ENCODE measurements around the gene RBM28. TPM values are rescaled to one million over a fixed set of nuclear protein-coding genes. Genes with fewer than 3 reads are reported as not detected.

RBM28 gene
- total and polyA plus RNA-seq, 2 of the 8 experiments (the other 6 are each of a cell fraction or from before 2014, with no cell fraction given) = 12.8 to 65.3 TPM

DNA sequence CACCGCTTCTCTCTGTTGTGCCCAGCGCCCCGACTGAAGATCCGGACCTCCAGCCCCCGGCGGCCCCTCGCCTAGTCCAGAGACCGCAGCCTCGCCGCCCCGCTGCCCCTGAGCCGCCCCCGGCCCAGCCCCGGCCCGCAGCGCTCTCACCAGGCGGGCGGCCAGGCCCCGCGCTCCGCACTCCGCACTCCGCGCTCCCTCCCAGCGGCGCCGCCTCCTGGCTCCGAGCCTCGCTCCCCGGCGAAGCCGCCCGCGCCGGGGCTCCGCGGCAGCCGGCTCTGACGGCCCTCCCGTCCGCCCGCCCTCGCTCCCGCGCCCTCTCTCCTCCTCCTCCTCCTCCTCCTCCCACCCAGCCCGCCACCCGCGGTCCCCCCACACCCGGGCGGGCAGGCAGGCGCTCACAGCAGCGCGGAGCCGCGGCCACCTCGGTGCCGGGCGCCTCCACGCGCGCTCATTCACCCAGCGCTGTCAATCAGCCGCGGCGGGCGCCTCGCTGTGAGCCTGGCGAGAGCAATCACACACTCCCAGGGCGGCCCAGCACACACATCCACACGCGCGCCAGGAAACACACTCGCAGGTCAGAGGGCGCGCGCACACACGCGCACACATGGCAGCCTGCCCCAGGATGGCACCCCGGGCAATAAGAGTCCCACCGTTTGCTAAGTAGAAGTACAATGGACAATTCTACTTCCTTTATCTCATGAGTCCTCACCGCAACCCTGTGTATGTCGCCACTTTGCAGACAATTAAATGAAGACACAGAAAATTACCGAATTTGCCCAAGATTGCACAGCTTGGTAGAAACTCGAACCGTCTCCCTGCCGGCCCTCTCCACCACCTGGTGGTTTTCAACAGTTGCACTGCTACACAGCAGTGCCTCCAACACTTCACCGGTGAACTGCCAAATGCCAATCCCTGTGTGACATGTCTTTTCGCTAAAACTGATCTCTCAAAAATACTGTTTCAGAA lies 18.0 kb upstream of the RBM28 start, which contains the start of gene PRRT4:
PRRT4 (minus strand) TSS at position 280 of the 969 bp plus-strand sequence.
- no peak within 1 kb of the TSS for H3K27ac ChIP-seq (ENCODE audit: low read depth, low read length)
- CTCF ChIA-PET (ENCODE audit: partially characterized antibody) = interaction anchor here (0.6 to 11.5 kb wide), 9 partner anchors 9 to 676 kb away, joined by 3 to 274 read pairs (median 5); no protein-coding TSS in a partner anchor
- H3K4me2 ChIP-seq (ENCODE audit: insufficient read depth in 1 of 2, low read depth in 2 of 2, low read length in 2 of 2) = peak within 1 kb of the TSS; percentile 74 to 97
- DNase-seq (ENCODE audit: low read depth in 1 of 2, low spot score in 2 of 2) (peak in 1 of 2 experiments; percentile 73), FAIRE-seq (peak; percentile 7)
- peaks cover 8% of the 10 kb centered on the region; the same call in 1 of the 2 replicates for H3K23me2 ChIP-seq (ENCODE audit: low read depth, low read length)
- peaks cover 28 to 70% (median 57%) of the 10 kb centered on the region in 4 experiments for H3K27me3 ChIP-seq (replicated peaks in 1 of 4; ENCODE audit: control insufficient read depth in 3 of 4, extremely low read depth in 1 of 4, insufficient read depth in 3 of 4, low read length in 3 of 4)
- peak within 1 kb of the TSS; percentile 64 for H4K5ac ChIP-seq (ENCODE audit: insufficient read length, low read depth, low read length)
- H3K4me3 ChIP-seq (ENCODE audit: extremely low read depth in 1 of 4, insufficient read depth in 2 of 4, low read depth in 3 of 4, low read length in 4 of 4) = peak within 1 kb of the TSS; percentile 44 to 77 (median 66)
- H3K9ac ChIP-seq (replicated peaks in 1 of 4; ENCODE audit: extremely low read depth in 1 of 4, low read depth in 3 of 4, low read length in 3 of 4) = no peak within 1 kb of the TSS
- no peak within 1 kb of the TSS; the same call in 1 of the 2 replicates for H4K8ac ChIP-seq (ENCODE audit: extremely low read depth, insufficient read depth, low read length)
- peak within 1 kb of the TSS; percentile 88; the same call in 1 of the 2 replicates for H2BK15ac ChIP-seq (ENCODE audit: low read length)
- no peaks in the 10 kb centered on the region for H3K79me1 ChIP-seq (ENCODE audit: low read depth, low read length)
- H3K79me2 ChIP-seq (ENCODE audit: control insufficient read depth in 1 of 2, insufficient read depth in 2 of 2, low read length in 2 of 2) = no peaks in the 10 kb centered on the region
- no peaks in the 10 kb centered on the region for H3K9me3 ChIP-seq (ENCODE audit: insufficient read depth in 2 of 2, low read depth in 1 of 2, low read length in 1 of 2)
- 4% methylated on average over 31 of the region's 88 CpGs; no CpG with 5 or more reads in 1 of the 2 experiments for WGBS, 2 experiments (ENCODE audit: extremely low coverage in 1 of 2, insufficient coverage in 1 of 2, insufficient read length in 1 of 2, insufficient replicate concordance in 2 of 2, low coverage in 1 of 2, low lambda C conversion rate in 2 of 2, missing lambda C conversion rate in 1 of 2)
- H3K36me3 ChIP-seq (ENCODE audit: control insufficient read depth in 2 of 4, insufficient read depth in 4 of 4, low read length in 3 of 4) = peaks cover 0 to 9% (median 0%) of the 10 kb centered on the region in 4 experiments; a peak in 1 of 8 replicates
- H2BK5ac ChIP-seq (ENCODE audit: low read depth, low read length) = no peak within 1 kb of the TSS; the same call in 1 of the 2 replicates
- peak within 1 kb of the TSS; percentile 72; the same call in 1 of the 2 replicates for H2BK20ac ChIP-seq (ENCODE audit: low read length)
- H2BK12ac ChIP-seq (ENCODE audit: low read depth, low read length) = peak within 1 kb of the TSS; percentile 62; the same call in 1 of the 2 replicates
- H3K23ac ChIP-seq (ENCODE audit: insufficient read length) = no peak within 1 kb of the TSS
- H2AK5ac ChIP-seq (ENCODE audit: low read depth, low read length) = no peak within 1 kb of the TSS
- H3K14ac ChIP-seq (ENCODE audit: insufficient read length) = no peak within 1 kb of the TSS
- H3K4ac ChIP-seq (replicated peaks; ENCODE audit: insufficient read length, low read depth, low read length) = no peak within 1 kb of the TSS
- peak within 1 kb of the TSS; percentile 14; the same call in 1 of the 2 replicates for H2AFZ ChIP-seq (ENCODE audit: low read length)
- POLR2A ChIA-PET (ENCODE audit: partially characterized antibody) = interaction anchor here (1.7 kb wide), 1 partner anchor 10 kb away, joined by 10 read pairs; no protein-coding TSS in a partner anchor
- no peak within 1 kb of the TSS for H4K91ac ChIP-seq (replicated peaks; ENCODE audit: insufficient read length, low read length)
- H4K20me1 ChIP-seq (replicated peaks in 1 of 2; ENCODE audit: control insufficient read depth in 1 of 2, insufficient read depth in 2 of 2, low read length in 2 of 2) = no peaks in the 10 kb centered on the region
- H3K18ac ChIP-seq (ENCODE audit: extremely low read depth, low read length) = peak within 1 kb of the TSS; percentile 87
- H2BK120ac ChIP-seq (replicated peaks; ENCODE audit: low read depth, low read length) = no peak within 1 kb of the TSS
- H3K56ac ChIP-seq (replicated peaks; ENCODE audit: insufficient read length, low read depth, low read length) = peak within 1 kb of the TSS; percentile 38
- H3K4me1 ChIP-seq (replicated peaks in 1 of 4; ENCODE audit: control insufficient read depth in 3 of 4, insufficient read depth in 4 of 4, low read length in 3 of 4) = peaks cover 0 to 14% (median 7%) of the 10 kb centered on the region in 4 experiments; a peak in 5 of 7 replicates
- TF ChIP-seq POLR2A (IDR thresholded peaks at IDR 0.05; ENCODE audit: control extremely low read depth in 1 of 2, low read depth in 2 of 2, low read length in 2 of 2) = no peak
- no peak for TF ChIP-seq BCL11A (IDR thresholded peaks at IDR 0.05; ENCODE audit: low read depth in 2 of 2, low read length in 2 of 2)
- peak; percentile 91 for TF ChIP-seq SUZ12 (IDR thresholded peaks at IDR 0.05; ENCODE audit: low read length)
- 0 out of 2 replicates have a peak, but pooled peaks have one; percentile 27 for TF ChIP-seq TAF1 (IDR thresholded peaks at IDR 0.05; ENCODE audit: low read depth, low read length)
- TF ChIP-seq, protein P1, sequence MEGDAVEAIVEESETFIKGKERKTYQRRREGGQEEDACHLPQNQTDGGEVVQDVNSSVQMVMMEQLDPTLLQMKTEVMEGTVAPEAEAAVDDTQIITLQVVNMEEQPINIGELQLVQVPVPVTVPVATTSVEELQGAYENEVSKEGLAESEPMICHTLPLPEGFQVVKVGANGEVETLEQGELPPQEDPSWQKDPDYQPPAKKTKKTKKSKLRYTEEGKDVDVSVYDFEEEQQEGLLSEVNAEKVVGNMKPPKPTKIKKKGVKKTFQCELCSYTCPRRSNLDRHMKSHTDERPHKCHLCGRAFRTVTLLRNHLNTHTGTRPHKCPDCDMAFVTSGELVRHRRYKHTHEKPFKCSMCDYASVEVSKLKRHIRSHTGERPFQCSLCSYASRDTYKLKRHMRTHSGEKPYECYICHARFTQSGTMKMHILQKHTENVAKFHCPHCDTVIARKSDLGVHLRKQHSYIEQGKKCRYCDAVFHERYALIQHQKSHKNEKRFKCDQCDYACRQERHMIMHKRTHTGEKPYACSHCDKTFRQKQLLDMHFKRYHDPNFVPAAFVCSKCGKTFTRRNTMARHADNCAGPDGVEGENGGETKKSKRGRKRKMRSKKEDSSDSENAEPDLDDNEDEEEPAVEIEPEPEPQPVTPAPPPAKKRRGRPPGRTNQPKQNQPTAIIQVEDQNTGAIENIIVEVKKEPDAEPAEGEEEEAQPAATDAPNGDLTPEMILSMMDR (IDR thresholded peaks at IDR 0.05; ENCODE audit: control extremely low read depth in 1 of 3, insufficient read depth in 1 of 3, low read depth in 1 of 3, low read length in 3 of 3) = peak; percentile 14 to 25 (median 19); a peak in 3 of 4 replicates
- TF ChIP-seq RAD21 (IDR thresholded peaks at IDR 0.05 in 1 of 2, conservative IDR thresholded peaks at IDR 0.05 in 1 of 2; ENCODE audit: low read depth in 2 of 2, low read length in 2 of 2) = peak in 1 of 2 experiments; percentile 24; a peak in 1 of 4 replicates
- peak; percentile 18; the same call in 1 of the 2 replicates for TF ChIP-seq RBBP5 (IDR thresholded peaks at IDR 0.05; ENCODE audit: borderline replicate concordance, low read depth, low read length)
